HepG2 (cell line): ENCODE results near the gene TCF20. TPM values are rescaled to one million over a fixed set of nuclear protein-coding genes. Genes with fewer than 3 reads are reported as not detected.

Source experiments
- ARNTL ChIP-seq: sonication (generic); formaldehyde crosslinking; IDR thresholded peaks from 2 replicates; pipeline ENCODE4 v1.4.0; 2020; ENCODE audit warnings: mild to moderate bottlenecking, missing genetic modification reagents
- ATF2 ChIP-seq: sonication (generic); formaldehyde crosslinking; IDR thresholded peaks from 2 replicates; pipeline ENCODE4 v1.4.0; 2020; ENCODE audit warnings: missing genetic modification reagents
- BRD4 ChIP-seq: sonication (generic); formaldehyde crosslinking; IDR thresholded peaks from 2 replicates; pipeline ENCODE4 v1.4.0; 2020; ENCODE audit warnings: missing genetic modification reagents
- GATAD2A ChIP-seq: IDR thresholded peaks from 2 replicates; pipeline ENCODE4 v1.6.1; 2016
- GPN1 ChIP-seq: sonication (generic); formaldehyde crosslinking; IDR thresholded peaks from 2 replicates; pipeline ENCODE4 v1.5.1; 2020; ENCODE audit warnings: missing genetic modification reagents, borderline replicate concordance
- HMG20B ChIP-seq: conservative IDR thresholded peaks from 2 replicates; pipeline ENCODE4 v1.6.1; 2016; ENCODE audit warnings: missing genetic modification reagents, missing compliant biosample characterization
- HNF1A ChIP-seq, 2 experiments: sonication (generic) in 1 of 2; formaldehyde crosslinking in 1 of 2; IDR thresholded peaks; 2 replicates each; pipeline versions ENCODE4 v1.4.0 to v1.6.1; 2016 to 2020; ENCODE audit warnings: borderline replicate concordance in 1 of 2, low read depth in 1 of 2, mild to moderate bottlenecking in 1 of 2, missing genetic modification reagents in 1 of 2
- KDM5B ChIP-seq: sonication (generic); formaldehyde crosslinking; IDR thresholded peaks from 2 replicates; pipeline ENCODE4 v1.4.0; 2020; ENCODE audit warnings: missing genetic modification reagents, mild to moderate bottlenecking, borderline replicate concordance
- MIER2 ChIP-seq: IDR thresholded peaks from 2 replicates; pipeline ENCODE4 v1.6.1; 2016; ENCODE audit warnings: missing biosample characterization, missing genetic modification reagents
- SETDB1 ChIP-seq: sonication (generic); formaldehyde crosslinking; IDR thresholded peaks from 2 replicates; pipeline ENCODE4 v1.5.1; 2020; ENCODE audit warnings: missing genetic modification reagents, mild to moderate bottlenecking, borderline replicate concordance
- THAP8 ChIP-seq: sonication (generic); formaldehyde crosslinking; IDR thresholded peaks from 2 replicates; pipeline ENCODE4 v1.5.1; 2020; ENCODE audit warnings: missing genetic modification reagents, mild to moderate bottlenecking, borderline replicate concordance
- ZFX ChIP-seq: sonication (generic); formaldehyde crosslinking; IDR thresholded peaks from 2 replicates; pipeline ENCODE4 v1.4.0; 2020; ENCODE audit warnings: mild to moderate bottlenecking, low read depth, missing genetic modification reagents, moderate library complexity
- ZNF160 ChIP-seq: sonication (generic); formaldehyde crosslinking; IDR thresholded peaks from 2 replicates; pipeline ENCODE4 v1.8.0; 2022; ENCODE audit warnings: mild to moderate bottlenecking, inconsistent platforms, missing genetic modification reagents
- ZNF577 ChIP-seq: sonication (generic); formaldehyde crosslinking; IDR thresholded peaks from 2 replicates; pipeline ENCODE4 v1.4.0; 2020; ENCODE audit warnings: mild to moderate bottlenecking, low read depth, missing genetic modification reagents, borderline replicate concordance
- ZNF580 ChIP-seq: IDR thresholded peaks from 2 replicates; pipeline ENCODE4 v1.6.1; 2016; ENCODE audit warnings: low read depth, borderline replicate concordance
- ZNF607 ChIP-seq: sonication (generic); formaldehyde crosslinking; IDR thresholded peaks from 2 replicates; pipeline ENCODE4 v1.5.1; 2020; ENCODE audit warnings: missing genetic modification reagents, mild to moderate bottlenecking, borderline replicate concordance
- ZSCAN5A ChIP-seq: sonication (generic); formaldehyde crosslinking; IDR thresholded peaks from 2 replicates; pipeline ENCODE4 v1.8.0; 2022; ENCODE audit warnings: mild to moderate bottlenecking, missing genetic modification reagents, borderline replicate concordance
- polyA plus RNA-seq, 8 experiments: library from polyadenylated mRNA; depleted of rRNA in 3 of 8; stranded (reverse) in 7 of 8; unstranded in 1 of 8; fragments of >200 nt; fragmentation: Illumina TruSeq in 4 of 8; extraction: Trizol in 4 of 8; gene quantifications; 2 replicates each; pipeline versions ENCODE4 v1.2.1 to v1.2.3, GENCODE V29; 2011 to 2016; ENCODE audit warnings: low read depth in 4 of 8, missing spikeins in 1 of 8, mixed read lengths in 1 of 8; ENCODE audit not compliant: insufficient read depth in 1 of 8
- total RNA-seq, 5 experiments: library from RNA; depleted of rRNA; stranded (reverse); fragments of >200 nt; fragmentation: Illumina TruSeq; extraction: Trizol; gene quantifications; 2 replicates each; pipeline ENCODE4 v1.2.3, GENCODE V29; 2016; ENCODE audit warnings: low read depth in 1 of 5

The TCF20 gene
- total and polyA plus RNA-seq, 2 of the 13 experiments (the other 11 are each of a cell fraction or from before 2014, with no cell fraction given): 12.8 to 23.7 TPM

- TF ChIP-seq ZNF607 (CRISPR knock-in tag) (peak; percentile 65; the same call in 1 of the 2 replicates), HMG20B (CRISPR knock-in tag) (peak; percentile 37; the same call in 1 of the 2 replicates), ZNF580 (CRISPR knock-in tag) (peak; percentile 86; the same call in 1 of the 2 replicates), MIER2 (peak; percentile 99), THAP8 (CRISPR knock-in tag) (no peak), ZNF160 (CRISPR knock-in tag) (no peak), HNF1A (IDR thresholded peaks at IDR 0.05; ENCODE audit: low read depth) (no peak), HNF1A (CRISPR knock-in tag; IDR thresholded peaks at IDR 0.05; ENCODE audit: borderline replicate concordance) (no peak), ZNF577 (no peak), ARNTL (CRISPR knock-in tag) (0 out of 2 replicates have a peak, but pooled peaks have one; percentile 55), BRD4 (CRISPR knock-in tag) (no peak), KDM5B (CRISPR knock-in tag) (peak; percentile 29; the same call in 1 of the 2 replicates), GATAD2A (peak; percentile 42; the same call in 1 of the 2 replicates), SETDB1 (CRISPR knock-in tag) (no peak), ATF2 (peak; percentile 61; the same call in 1 of the 2 replicates), ZSCAN5A (CRISPR knock-in tag) (no peak), GPN1 (CRISPR knock-in tag) (0 out of 2 replicates have a peak, but pooled peaks have one; percentile 66), ZFX (CRISPR knock-in tag) (peak; percentile 24; the same call in 1 of the 2 replicates)
Observed at GRCh38 chr22:42294034-42294985, 23.9 kb upstream of the TCF20 start (continued).
